AG10803 (cell line): ENCODE measurements around the gene TGFBR2.

Experiments used
- DNase-seq: peaks from one replicate; pipeline ENCODE4 v3.0.0; 2010; ENCODE audit warnings: low read depth
- H3K4me3 ChIP-seq: 2 replicates; pipeline ENCODE4 v1.5.1; 2011; ENCODE audit warnings: mild to moderate bottlenecking, low read length, control low read depth
- TF ChIP-seq, protein P1 (sequence below): conservative IDR thresholded peaks from 2 replicates; pipeline ENCODE4 v1.5.1; 2011; ENCODE audit warnings: mild to moderate bottlenecking, low read length, control low read depth, inconsistent platforms

TGFBR2 gene

GRCh38 chr3:30614373-30614772, 8.0 kb downstream of the TGFBR2 start:
- DNase-seq, result no peak
- H3K4me3 ChIP-seq, result no peak overlapping the region
- TF ChIP-seq, protein P1, sequence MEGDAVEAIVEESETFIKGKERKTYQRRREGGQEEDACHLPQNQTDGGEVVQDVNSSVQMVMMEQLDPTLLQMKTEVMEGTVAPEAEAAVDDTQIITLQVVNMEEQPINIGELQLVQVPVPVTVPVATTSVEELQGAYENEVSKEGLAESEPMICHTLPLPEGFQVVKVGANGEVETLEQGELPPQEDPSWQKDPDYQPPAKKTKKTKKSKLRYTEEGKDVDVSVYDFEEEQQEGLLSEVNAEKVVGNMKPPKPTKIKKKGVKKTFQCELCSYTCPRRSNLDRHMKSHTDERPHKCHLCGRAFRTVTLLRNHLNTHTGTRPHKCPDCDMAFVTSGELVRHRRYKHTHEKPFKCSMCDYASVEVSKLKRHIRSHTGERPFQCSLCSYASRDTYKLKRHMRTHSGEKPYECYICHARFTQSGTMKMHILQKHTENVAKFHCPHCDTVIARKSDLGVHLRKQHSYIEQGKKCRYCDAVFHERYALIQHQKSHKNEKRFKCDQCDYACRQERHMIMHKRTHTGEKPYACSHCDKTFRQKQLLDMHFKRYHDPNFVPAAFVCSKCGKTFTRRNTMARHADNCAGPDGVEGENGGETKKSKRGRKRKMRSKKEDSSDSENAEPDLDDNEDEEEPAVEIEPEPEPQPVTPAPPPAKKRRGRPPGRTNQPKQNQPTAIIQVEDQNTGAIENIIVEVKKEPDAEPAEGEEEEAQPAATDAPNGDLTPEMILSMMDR, result no peak

DNA sequence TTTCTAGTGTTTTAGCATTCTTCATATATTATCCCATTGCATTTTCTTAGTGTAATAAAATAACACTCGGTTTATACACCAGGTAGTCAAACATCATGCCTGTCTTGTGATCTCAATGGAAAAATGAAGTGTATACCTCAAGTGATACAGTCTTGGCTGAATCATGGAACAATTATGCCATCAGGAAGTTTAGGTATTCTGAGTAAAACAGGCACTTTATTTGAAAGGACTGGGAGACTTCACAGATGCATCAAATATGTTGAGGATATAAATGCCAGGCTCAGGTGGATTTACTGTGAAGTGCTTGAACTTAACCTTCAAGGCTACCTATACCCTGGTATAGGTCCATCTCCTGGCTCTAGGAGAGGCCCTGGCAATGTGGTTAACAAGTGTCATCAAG, 8.5 kb downstream of the TGFBR2 start:
- no peak overlapping the region for H3K4me3 ChIP-seq
- no peak for DNase-seq

DNA sequence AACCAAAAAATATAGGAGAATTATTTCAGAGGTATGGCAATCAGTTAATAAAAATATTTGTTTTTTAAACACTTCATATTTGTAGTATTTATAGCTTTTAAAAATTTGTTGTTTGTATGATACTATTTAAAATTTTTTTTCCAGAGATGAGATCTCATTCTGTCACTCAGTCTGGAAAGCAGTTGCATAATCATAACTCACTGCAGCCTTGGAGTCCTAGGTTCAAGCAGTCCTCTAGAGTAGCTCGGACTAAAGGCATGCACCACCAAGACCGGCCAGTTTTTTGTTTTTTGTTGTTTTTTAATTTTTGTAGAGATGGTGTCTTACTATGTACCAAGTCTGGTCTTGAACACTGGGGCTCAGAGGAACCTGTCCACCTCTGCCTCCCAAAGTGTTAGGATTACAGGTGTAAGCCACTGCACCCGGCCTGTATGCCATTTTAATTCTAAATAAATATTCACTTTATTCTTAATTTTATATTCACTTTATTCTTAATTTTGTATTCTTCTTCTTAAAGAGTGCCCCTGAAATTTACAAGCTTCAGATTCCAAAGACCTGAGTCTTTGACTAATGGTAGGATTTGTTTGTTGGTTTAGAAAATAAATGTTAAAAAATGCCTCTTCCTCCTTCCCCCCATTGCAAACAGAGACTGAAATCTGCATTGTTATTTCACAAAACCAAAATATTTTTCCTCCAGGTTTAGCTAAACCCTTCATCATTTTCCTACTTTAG, 9.4 kb downstream of the TGFBR2 start:
- TF ChIP-seq, protein P1, result no peak
- no peak for DNase-seq
- H3K4me3 ChIP-seq, result no peak overlapping the region

More for the DNA sequence above, 8.5 kb downstream of the TGFBR2 start:
- TF ChIP-seq, protein P1, result no peak

- DNase-seq, result no peak
- H3K4me3 ChIP-seq, result no peak overlapping the region
- TF ChIP-seq, protein P1, result no peak
These were observed 10.1 kb downstream of the TGFBR2 start for GRCh38 chr3:30616347-30617027.

DNA sequence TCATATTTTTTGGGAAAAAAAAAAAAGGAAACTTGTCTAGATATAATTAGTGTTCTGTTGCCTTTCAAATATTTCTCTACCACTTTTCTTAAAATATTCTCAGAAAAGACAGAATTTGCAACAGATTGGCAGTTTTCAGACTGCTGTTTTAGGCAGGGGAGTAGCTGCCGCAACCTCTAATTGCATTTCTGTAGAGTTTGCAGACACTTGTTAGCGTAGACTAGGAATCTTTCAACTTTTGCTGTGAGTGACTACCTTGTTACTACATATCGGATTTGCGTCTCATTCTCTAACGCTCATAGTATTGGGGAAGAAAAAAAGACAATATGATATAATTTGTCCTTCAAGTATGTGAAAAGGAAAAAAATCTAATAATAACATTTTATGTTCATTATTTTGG, 10.7 kb downstream of the TGFBR2 start:
- TF ChIP-seq, protein P1, result no peak
- H3K4me3 ChIP-seq, result no peak overlapping the region
- no peak for DNase-seq

GRCh38 chr3:30617653-30618052, 11.3 kb downstream of the TGFBR2 start:
- no peak overlapping the region for H3K4me3 ChIP-seq
- no peak for DNase-seq
- TF ChIP-seq, protein P1, result no peak

- H3K4me3 ChIP-seq, result no peak overlapping the region
- TF ChIP-seq, protein P1, result no peak
- no peak for DNase-seq
These were observed 12.1 kb downstream of the TGFBR2 start for GRCh38 chr3:30618526-30618925.
